Measurements from ENCODE around the gene TUBG2.

DNA sequence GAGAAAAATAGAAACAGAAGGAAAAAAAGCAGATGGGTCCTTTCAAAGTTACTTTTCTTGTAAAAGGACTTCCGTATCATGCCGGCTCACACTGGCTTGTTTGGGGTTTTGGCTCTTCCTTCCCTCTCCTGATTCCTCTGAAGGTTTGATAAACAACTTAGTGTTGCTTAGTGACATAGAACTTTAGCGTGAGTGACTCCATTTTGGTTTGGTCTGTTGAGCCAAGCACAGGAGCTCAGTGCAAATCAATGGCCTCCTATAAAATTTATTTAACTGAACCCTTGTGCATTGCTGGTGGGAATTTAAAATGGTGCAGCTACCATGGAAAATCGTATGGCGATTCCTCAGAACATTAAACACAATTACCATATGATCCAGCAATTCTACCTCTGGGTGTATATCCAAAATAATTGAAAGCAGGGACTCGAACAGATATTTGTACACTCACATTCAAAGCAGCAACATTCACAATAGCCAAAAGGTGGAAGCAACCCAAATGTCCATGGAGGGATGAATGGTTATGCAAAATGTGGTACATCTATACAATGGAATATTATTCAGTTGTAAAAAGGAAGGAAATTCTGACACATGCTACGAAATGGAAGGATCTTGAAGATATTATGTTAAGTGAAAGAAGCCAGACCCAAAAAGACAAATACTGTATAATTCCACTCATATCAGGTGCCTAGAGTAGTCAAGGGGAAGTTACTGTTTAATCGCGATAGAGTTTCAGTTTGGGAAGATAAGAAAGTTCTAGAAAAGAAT is 1.1 kb upstream of the TUBG2 start:
- TF ChIP-seq, protein P1, sequence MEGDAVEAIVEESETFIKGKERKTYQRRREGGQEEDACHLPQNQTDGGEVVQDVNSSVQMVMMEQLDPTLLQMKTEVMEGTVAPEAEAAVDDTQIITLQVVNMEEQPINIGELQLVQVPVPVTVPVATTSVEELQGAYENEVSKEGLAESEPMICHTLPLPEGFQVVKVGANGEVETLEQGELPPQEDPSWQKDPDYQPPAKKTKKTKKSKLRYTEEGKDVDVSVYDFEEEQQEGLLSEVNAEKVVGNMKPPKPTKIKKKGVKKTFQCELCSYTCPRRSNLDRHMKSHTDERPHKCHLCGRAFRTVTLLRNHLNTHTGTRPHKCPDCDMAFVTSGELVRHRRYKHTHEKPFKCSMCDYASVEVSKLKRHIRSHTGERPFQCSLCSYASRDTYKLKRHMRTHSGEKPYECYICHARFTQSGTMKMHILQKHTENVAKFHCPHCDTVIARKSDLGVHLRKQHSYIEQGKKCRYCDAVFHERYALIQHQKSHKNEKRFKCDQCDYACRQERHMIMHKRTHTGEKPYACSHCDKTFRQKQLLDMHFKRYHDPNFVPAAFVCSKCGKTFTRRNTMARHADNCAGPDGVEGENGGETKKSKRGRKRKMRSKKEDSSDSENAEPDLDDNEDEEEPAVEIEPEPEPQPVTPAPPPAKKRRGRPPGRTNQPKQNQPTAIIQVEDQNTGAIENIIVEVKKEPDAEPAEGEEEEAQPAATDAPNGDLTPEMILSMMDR (IDR thresholded peaks at IDR 0.05): no peak
- TF ChIP-seq EP300 (IDR thresholded peaks at IDR 0.05): no peak
- no peak for TF ChIP-seq POLR2A (IDR thresholded peaks at IDR 0.05)
